ENCODE results near the gene SH2D4B.

GRCh38 chr10:80529604-80530003 is 8.1 kb upstream of the SH2D4B start:
- TF ChIP-seq ZFP3 (CRISPR knock-in tag; IDR thresholded peaks at IDR 0.05) (no peak), ZNF565 (CRISPR knock-in tag; conservative IDR thresholded peaks at IDR 0.05; ENCODE audit: low read depth) (no peak)
